Bronchial epithelial cell (primary cell): ENCODE data around the gene ZMAT3. TPM values are rescaled to one million over a fixed set of nuclear protein-coding genes. Genes with fewer than 3 reads are reported as not detected.

Source experiments
- DNase-seq: peaks from one replicate; pipeline ENCODE4 v3.0.0-alpha.2; 2010; ENCODE audit warnings: low read depth
- FAIRE-seq: peaks from 2 replicates; lab custom pipeline; 2011; peaks lifted over from hg19 to GRCh38; lab: Jason Lieb, UNC
- H3K27me3 ChIP-seq: 2 replicates; pipeline ENCODE4 v1.5.1; 2011; ENCODE audit warnings: low read length; ENCODE audit not compliant: control insufficient read depth, insufficient read depth
- H3K36me3 ChIP-seq: 2 replicates; pipeline ENCODE4 v1.5.1; 2011; ENCODE audit warnings: low read length; ENCODE audit not compliant: control insufficient read depth, insufficient read depth
- H3K4me3 ChIP-seq: 2 replicates; pipeline ENCODE4 v1.5.1; 2011; ENCODE audit warnings: mild to moderate bottlenecking, low read depth, low read length, control low read depth
- total RNA-seq: library from RNA; depleted of rRNA; stranded (reverse); fragments of >200 nt; gene quantifications from 2 replicates; pipeline ENCODE4 v1.2.1, GENCODE V29; 2014
- TF ChIP-seq, protein P1 (sequence below): IDR thresholded peaks from 2 replicates; pipeline ENCODE4 v1.5.1; 2011; ENCODE audit warnings: mild to moderate bottlenecking, moderate library complexity, low read length, control low read depth, inconsistent platforms; ENCODE audit not compliant: insufficient read depth, severe bottlenecking

The ZMAT3 gene
- total RNA-seq, 1 donor from 2014 or later: 15.3 TPM

DNA sequence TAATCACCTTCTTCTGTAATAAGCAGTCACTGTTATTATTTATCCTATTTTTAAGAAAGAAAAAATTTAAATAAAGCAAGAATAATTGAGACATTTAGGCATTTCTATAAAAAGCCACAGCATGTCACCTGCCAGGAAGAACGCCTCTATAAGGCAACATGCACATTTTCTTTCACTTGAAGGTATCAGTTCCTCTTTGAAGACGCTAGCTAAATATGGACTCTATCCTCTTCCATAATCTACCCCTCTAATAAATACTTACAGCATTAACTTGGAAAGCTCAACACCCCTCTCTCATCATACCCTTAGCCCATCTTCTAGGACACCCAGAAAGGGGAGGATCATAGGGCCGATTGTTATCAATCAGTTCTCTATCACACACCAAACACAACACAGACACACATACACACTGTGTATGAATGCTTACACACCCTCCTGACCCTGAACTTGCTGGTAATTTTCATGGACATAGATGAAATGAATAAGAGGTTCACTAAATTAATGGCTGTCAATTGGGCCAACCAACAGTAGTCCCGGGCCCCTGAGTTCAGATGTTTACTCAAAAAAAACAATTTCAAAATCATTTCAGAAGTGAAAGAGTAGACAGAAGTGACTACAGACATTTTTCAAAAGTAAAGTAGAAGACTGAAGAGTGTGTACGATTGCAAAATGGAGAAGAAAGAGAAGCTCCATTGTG is 102.5 kb downstream of the ZMAT3 start:
- TF ChIP-seq, protein P1, sequence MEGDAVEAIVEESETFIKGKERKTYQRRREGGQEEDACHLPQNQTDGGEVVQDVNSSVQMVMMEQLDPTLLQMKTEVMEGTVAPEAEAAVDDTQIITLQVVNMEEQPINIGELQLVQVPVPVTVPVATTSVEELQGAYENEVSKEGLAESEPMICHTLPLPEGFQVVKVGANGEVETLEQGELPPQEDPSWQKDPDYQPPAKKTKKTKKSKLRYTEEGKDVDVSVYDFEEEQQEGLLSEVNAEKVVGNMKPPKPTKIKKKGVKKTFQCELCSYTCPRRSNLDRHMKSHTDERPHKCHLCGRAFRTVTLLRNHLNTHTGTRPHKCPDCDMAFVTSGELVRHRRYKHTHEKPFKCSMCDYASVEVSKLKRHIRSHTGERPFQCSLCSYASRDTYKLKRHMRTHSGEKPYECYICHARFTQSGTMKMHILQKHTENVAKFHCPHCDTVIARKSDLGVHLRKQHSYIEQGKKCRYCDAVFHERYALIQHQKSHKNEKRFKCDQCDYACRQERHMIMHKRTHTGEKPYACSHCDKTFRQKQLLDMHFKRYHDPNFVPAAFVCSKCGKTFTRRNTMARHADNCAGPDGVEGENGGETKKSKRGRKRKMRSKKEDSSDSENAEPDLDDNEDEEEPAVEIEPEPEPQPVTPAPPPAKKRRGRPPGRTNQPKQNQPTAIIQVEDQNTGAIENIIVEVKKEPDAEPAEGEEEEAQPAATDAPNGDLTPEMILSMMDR: no peak
- no peak for FAIRE-seq
- no peak overlapping the region for H3K4me3 ChIP-seq
- H3K27me3 ChIP-seq: no peaks in the 10 kb centered on the region
- no peaks in the 10 kb centered on the region for H3K36me3 ChIP-seq
- no peak for DNase-seq

Other genes with a start within 250 kb of the ZMAT3 start
- gene PIK3CA, start 76.5 kb upstream of the ZMAT3 start, total RNA-seq: 15.9 and 20.3 TPM in 2 replicates
- 0.38 and 1.1 TPM in 2 replicates for gene KCNMB3, start 179.3 kb upstream of the ZMAT3 start, total RNA-seq